DOHH2 (cell line): Measurements from ENCODE around the gene PRDM16.

ENCODE experiments used
- H3F3A ChIP-seq: fragments of 200-600 bp; sonication (generic), shearing (Covaris generic); 2 replicates; pipeline ENCODE4 v1.6.0; 2016; ENCODE audit warnings: antibody characterized with exemption, mild to moderate bottlenecking; ENCODE audit not compliant: control insufficient read depth, insufficient read depth
- H3K27ac ChIP-seq: fragments of 200-600 bp; sonication (generic); 2 replicates; pipeline ENCODE4 v1.5.1; 2014; ENCODE audit warnings: low read depth, mild to moderate bottlenecking, low read length, moderate library complexity
- H3K27me3 ChIP-seq: fragments of 200-600 bp; sonication (generic); 2 replicates; pipeline ENCODE4 v1.6.1; 2014; ENCODE audit warnings: mild to moderate bottlenecking, low read length, mixed read lengths; ENCODE audit not compliant: control insufficient read depth
- H3K36me3 ChIP-seq: fragments of 200-600 bp; sonication (generic); 2 replicates; pipeline ENCODE4 v1.6.1; 2014; ENCODE audit warnings: mild to moderate bottlenecking, low read length, moderate library complexity, mixed read lengths; ENCODE audit not compliant: control insufficient read depth
- H3K4me1 ChIP-seq: fragments of 200-600 bp; sonication (generic); 2 replicates; pipeline ENCODE4 v1.6.1; 2014; ENCODE audit warnings: mild to moderate bottlenecking, low read length, mixed read lengths; ENCODE audit not compliant: control insufficient read depth
- H3K4me2 ChIP-seq: fragments of 200-600 bp; sonication (generic); 2 replicates; pipeline ENCODE4 v1.6.0; 2014; ENCODE audit warnings: mild to moderate bottlenecking, low read length, moderate library complexity
- H3K4me3 ChIP-seq: fragments of 200-600 bp; sonication (generic); 2 replicates; pipeline ENCODE4 v1.5.1; 2014; ENCODE audit warnings: mild to moderate bottlenecking, low read length, mixed read lengths
- H3K79me2 ChIP-seq: fragments of 200-600 bp; sonication (generic); 2 replicates; pipeline ENCODE4 v1.6.1; 2014; ENCODE audit warnings: mild to moderate bottlenecking, low read length, mixed read lengths; ENCODE audit not compliant: control insufficient read depth
- H3K9me2 ChIP-seq: fragments of 200-600 bp; sonication (generic); replicated peaks from 2 replicates; pipeline ENCODE4 v1.6.1; 2014; ENCODE audit warnings: mild to moderate bottlenecking, low read length, mixed read lengths; ENCODE audit not compliant: control insufficient read depth
- H3K9me3 ChIP-seq: fragments of 200-600 bp; sonication (generic); 2 replicates; pipeline ENCODE4 v1.6.1; 2014; ENCODE audit warnings: antibody characterized with exemption, low read length, mixed read lengths; ENCODE audit not compliant: control insufficient read depth, insufficient read depth
- H4K20me1 ChIP-seq: fragments of 200-600 bp; sonication (generic); 2 replicates; pipeline ENCODE4 v1.6.0; 2014; ENCODE audit warnings: low read depth, mild to moderate bottlenecking, antibody characterized with exemption, low read length, moderate library complexity; ENCODE audit not compliant: control insufficient read depth, insufficient read depth
- EZH2phosphoT487 ChIP-seq: fragments of 200-600 bp; sonication (generic); IDR thresholded peaks from 2 replicates; pipeline ENCODE4 v1.6.1; 2017; ENCODE audit warnings: borderline replicate concordance, mild to moderate bottlenecking, antibody characterized with exemption, low read length, moderate library complexity, mixed read lengths
- TF ChIP-seq, protein P1 (sequence below): fragments of 200-600 bp; sonication (generic); IDR thresholded peaks from one replicate; pipeline ENCODE4 v1.5.1; 2014; ENCODE audit warnings: antibody characterized with exemption, mild to moderate bottlenecking, low read depth, low read length; ENCODE audit not compliant: poor library complexity, severe bottlenecking

The PRDM16 gene

DNA sequence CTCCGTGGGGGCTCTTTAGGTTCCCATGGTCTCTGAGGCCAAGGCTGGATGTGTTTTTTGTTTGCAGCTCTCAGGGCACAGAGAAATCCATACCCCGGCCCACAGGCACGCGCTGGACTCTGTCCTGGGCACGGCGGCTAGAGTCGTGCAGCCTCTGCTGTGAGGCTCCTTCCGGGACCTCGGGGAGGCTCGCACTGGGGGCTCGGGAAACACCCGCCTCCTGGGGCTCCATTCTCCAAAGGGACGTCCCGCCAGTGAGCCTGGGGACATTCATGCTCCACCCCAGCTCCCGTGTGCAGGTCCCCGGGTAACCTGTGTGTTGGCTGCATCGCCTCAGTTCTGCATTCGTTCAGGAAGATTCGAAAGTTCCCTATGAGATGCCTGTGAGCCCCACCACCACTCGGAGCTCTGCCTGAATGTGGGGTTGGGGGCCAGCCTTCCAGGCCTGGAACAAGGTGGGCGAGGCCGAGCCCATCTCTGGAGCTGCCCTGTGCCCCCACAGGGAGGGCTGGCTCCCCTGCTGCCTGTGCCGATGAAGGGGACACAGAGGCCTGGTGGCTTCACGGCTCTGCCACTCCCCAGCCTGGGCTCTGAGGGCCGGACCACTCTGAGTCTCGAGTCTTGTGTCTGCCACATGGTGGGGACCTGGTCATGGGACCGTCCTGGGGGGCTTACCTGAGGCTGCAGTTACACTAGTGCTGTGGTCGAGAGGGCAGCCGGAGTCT is 203.5 kb downstream of the PRDM16 start:
- Histone ChIP-seq H3K27ac (no peak overlapping the region), H3K4me3 (no peak overlapping the region)

DNA sequence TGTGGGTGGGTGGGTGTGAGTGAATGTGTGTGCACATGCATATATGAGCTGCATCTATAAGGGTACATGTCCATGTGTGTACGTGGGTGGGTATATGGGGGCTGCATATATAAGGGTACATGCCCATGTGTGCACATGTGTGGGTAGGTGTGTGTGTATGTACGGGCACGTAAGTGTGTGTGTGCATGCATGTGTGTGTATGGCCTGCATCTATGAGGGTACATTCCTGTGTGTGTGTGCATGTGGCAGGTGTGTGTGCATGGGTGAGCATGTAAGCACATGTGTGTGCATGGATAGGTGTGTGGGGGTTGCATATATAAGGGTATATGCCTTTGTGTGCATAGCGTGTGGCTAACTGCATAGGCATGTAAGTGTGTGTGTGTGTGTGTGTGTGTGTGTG is 204.4 kb downstream of the PRDM16 start:
- Histone ChIP-seq H3K79me2 (no peaks in the 10 kb centered on the region), H3K9me3 (no peaks in the 10 kb centered on the region), H4K20me1 (no peaks in the 10 kb centered on the region), H3F3A (no peaks in the 10 kb centered on the region), H3K27me3 (no peaks in the 10 kb centered on the region), H3K4me3 (no peak overlapping the region), H3K9me2 (no peaks in the 10 kb centered on the region), H3K4me1 (no peaks in the 10 kb centered on the region), H3K27ac (no peak overlapping the region), H3K36me3 (no peaks in the 10 kb centered on the region), H3K4me2 (no peak overlapping the region)
- TF ChIP-seq EZH2phosphoT487, result no peak
- TF ChIP-seq, protein P1, sequence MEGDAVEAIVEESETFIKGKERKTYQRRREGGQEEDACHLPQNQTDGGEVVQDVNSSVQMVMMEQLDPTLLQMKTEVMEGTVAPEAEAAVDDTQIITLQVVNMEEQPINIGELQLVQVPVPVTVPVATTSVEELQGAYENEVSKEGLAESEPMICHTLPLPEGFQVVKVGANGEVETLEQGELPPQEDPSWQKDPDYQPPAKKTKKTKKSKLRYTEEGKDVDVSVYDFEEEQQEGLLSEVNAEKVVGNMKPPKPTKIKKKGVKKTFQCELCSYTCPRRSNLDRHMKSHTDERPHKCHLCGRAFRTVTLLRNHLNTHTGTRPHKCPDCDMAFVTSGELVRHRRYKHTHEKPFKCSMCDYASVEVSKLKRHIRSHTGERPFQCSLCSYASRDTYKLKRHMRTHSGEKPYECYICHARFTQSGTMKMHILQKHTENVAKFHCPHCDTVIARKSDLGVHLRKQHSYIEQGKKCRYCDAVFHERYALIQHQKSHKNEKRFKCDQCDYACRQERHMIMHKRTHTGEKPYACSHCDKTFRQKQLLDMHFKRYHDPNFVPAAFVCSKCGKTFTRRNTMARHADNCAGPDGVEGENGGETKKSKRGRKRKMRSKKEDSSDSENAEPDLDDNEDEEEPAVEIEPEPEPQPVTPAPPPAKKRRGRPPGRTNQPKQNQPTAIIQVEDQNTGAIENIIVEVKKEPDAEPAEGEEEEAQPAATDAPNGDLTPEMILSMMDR, result no peak

More for the DNA sequence above, 203.5 kb downstream of the PRDM16 start:
- no peaks in the 10 kb centered on the region for H4K20me1 ChIP-seq
- no peak overlapping the region for H3K4me2 ChIP-seq
- TF ChIP-seq, protein P1, result no peak
- no peak for TF ChIP-seq EZH2phosphoT487
- H3K36me3 ChIP-seq, result no peaks in the 10 kb centered on the region
- H3K9me2 ChIP-seq, result no peaks in the 10 kb centered on the region
- no peaks in the 10 kb centered on the region for H3K79me2 ChIP-seq
- no peaks in the 10 kb centered on the region for H3K9me3 ChIP-seq
- no peaks in the 10 kb centered on the region for H3F3A ChIP-seq
- no peaks in the 10 kb centered on the region for H3K27me3 ChIP-seq
- no peaks in the 10 kb centered on the region for H3K4me1 ChIP-seq

DNA sequence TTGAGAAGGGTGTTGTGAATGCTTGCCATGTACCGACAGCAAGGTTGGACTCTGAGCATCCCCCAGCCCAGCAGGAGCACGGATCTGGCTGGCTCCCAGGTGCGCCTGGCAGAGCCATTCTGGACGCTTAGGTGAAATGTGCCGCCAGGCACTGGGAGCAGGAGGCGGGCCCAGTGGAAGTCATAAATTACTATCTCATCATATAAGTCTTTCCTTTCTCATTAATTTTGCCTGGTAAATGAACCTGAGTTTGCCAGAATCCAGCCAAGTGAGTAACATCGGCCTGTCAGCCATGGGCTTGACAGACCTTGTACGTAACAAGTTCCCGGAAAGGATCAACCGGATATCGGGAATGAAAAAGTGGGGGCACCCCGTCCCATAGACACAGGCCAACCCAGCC is 206.0 kb downstream of the PRDM16 start:
- Histone ChIP-seq H3K27me3 (no peaks in the 10 kb centered on the region), H4K20me1 (no peaks in the 10 kb centered on the region), H3K4me3 (no peak overlapping the region), H3K4me2 (no peak overlapping the region), H3K9me2 (no peaks in the 10 kb centered on the region), H3K4me1 (no peaks in the 10 kb centered on the region), H3K36me3 (no peaks in the 10 kb centered on the region), H3K79me2 (no peaks in the 10 kb centered on the region), H3K9me3 (no peaks in the 10 kb centered on the region), H3K27ac (no peak overlapping the region), H3F3A (no peaks in the 10 kb centered on the region)
- TF ChIP-seq, protein P1, result no peak
- TF ChIP-seq EZH2phosphoT487, result no peak
